Activated CD4-positive, alpha-beta T cell treated with anti-CD3 and anti-CD28 coated beads for 36 hours (primary cell): ENCODE data around the gene JAML. TPM values are rescaled to one million over a fixed set of nuclear protein-coding genes. Genes with fewer than 3 reads are reported as not detected.

Experiments
- ATAC-seq: fragments of 200-7000 bp; cut with Tn5 transposase; one replicate; pipeline ENCODE4 v1.10.0; 2021; ENCODE audit warnings: mild to moderate bottlenecking, moderate library complexity
- CTCF ChIA-PET: fragments of 350-600 bp; sonication (Branson Sonifier 250); formaldehyde crosslinking; loops from one replicate; lab custom pipeline; 2021; ENCODE audit warnings: antibody characterized with exemption; lab: Charles Lee
- POLR2A ChIA-PET: fragments of 350-600 bp; sonication (Branson Sonifier 250); formaldehyde crosslinking; loops from one replicate; lab custom pipeline; 2021; ENCODE audit warnings: antibody characterized with exemption, inconsistent platforms; lab: Charles Lee
- DNase-seq: peaks from one replicate; pipeline ENCODE4 v3.0.0-alpha.2; 2020
- H3K27ac Mint-ChIP-seq: one replicate; pipeline ENCODE4 v1.8.0; 2021; ENCODE audit warnings: mixed read lengths
- H3K27me3 Mint-ChIP-seq: one replicate; pipeline ENCODE4 v1.8.0; 2021; ENCODE audit warnings: mixed read lengths
- H3K36me3 Mint-ChIP-seq: one replicate; pipeline ENCODE4 v1.8.0; 2021; ENCODE audit warnings: low read depth, mixed read lengths
- H3K4me1 Mint-ChIP-seq: one replicate; pipeline ENCODE4 v1.8.0; 2021; ENCODE audit warnings: mixed read lengths
- H3K4me3 Mint-ChIP-seq: one replicate; pipeline ENCODE4 v1.8.0; 2021; ENCODE audit warnings: mild to moderate bottlenecking, moderate library complexity, mixed read lengths
- H3K9me3 Mint-ChIP-seq: one replicate; pipeline ENCODE4 v1.8.0; 2021; ENCODE audit warnings: low read depth, mixed read lengths
- intact Hi-C, 2 experiments: fragments of 100-400 bp; cut with DNase I in 1 of 2; cut with micrococcal nuclease in 1 of 2; formaldehyde crosslinking; loops; one replicate each; pipeline versions ENCODE4 v1.14.2 to v1.15.1; 2022 to 2024; cut with DNase I, micrococcal nuclease
- total RNA-seq, 2 experiments: library from RNA; stranded (reverse); gene quantifications; one replicate each; pipeline ENCODE4 v1.2.3, GENCODE V29; 2021

The JAML gene
- total RNA-seq, 2 experiments from 2014 or later = 168 to 193 TPM

DNA sequence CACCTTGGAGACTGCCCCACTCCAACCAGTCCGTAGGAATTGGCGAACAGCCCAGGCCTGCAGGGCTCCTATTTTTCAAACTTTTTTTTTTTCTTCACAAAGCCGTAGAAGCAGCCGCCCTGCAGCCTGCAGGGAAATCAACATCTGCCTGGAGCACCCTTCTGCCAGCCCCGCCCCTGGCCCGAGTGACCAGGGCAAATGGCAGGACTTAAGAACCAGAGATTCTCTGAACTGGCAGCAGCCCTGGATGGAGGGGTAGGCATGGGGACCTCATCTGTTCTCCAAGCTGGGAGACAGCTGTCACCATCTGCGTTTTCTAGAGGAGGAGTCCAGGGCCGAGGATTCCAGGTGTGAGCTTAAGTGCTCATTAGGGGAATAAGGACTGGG, 53.9 kb downstream of the JAML start:
- Mint-ChIP-seq H3K9me3 (no peaks in the 10 kb centered on the region), H3K36me3 (no peaks in the 10 kb centered on the region), H3K4me1 (no peaks in the 10 kb centered on the region), H3K27ac (no peak overlapping the region), H3K27me3 (peaks cover 2% of the 10 kb centered on the region), H3K4me3 (no peak overlapping the region)
- intact Hi-C loops = loop anchor here (1.0 kb wide), 2 partner anchors 26 to 364 kb away; no protein-coding TSS in a partner anchor
- ChIA-PET CTCF (interaction anchor here (0.8 to 6.6 kb wide), 34 partner anchors 8 to 400 kb away, joined by 3 to 120 read pairs (median 6); partner anchors contain the start of genes ATP5MG, CD3E, MPZL2 and SCN4B), POLR2A (no interaction called here)
- no peak for DNase-seq
- ATAC-seq = no peak

GRCh38 chr11:118170231-118170630, 54.6 kb downstream of the JAML start:
- peaks cover 2% of the 10 kb centered on the region for H3K27me3 Mint-ChIP-seq
- no peaks in the 10 kb centered on the region for H3K9me3 Mint-ChIP-seq
- ATAC-seq = no peak
- CTCF ChIA-PET = interaction anchor here (0.5 to 6.6 kb wide), 12 partner anchors 10 to 363 kb away, joined by 3 to 120 read pairs (median 9); no protein-coding TSS in a partner anchor
- DNase-seq = no peak
- no peaks in the 10 kb centered on the region for H3K4me1 Mint-ChIP-seq
- no peak overlapping the region for H3K27ac Mint-ChIP-seq
- intact Hi-C loops = no loop called here
- H3K4me3 Mint-ChIP-seq = no peak overlapping the region
- POLR2A ChIA-PET = no interaction called here
- no peaks in the 10 kb centered on the region for H3K36me3 Mint-ChIP-seq

DNA sequence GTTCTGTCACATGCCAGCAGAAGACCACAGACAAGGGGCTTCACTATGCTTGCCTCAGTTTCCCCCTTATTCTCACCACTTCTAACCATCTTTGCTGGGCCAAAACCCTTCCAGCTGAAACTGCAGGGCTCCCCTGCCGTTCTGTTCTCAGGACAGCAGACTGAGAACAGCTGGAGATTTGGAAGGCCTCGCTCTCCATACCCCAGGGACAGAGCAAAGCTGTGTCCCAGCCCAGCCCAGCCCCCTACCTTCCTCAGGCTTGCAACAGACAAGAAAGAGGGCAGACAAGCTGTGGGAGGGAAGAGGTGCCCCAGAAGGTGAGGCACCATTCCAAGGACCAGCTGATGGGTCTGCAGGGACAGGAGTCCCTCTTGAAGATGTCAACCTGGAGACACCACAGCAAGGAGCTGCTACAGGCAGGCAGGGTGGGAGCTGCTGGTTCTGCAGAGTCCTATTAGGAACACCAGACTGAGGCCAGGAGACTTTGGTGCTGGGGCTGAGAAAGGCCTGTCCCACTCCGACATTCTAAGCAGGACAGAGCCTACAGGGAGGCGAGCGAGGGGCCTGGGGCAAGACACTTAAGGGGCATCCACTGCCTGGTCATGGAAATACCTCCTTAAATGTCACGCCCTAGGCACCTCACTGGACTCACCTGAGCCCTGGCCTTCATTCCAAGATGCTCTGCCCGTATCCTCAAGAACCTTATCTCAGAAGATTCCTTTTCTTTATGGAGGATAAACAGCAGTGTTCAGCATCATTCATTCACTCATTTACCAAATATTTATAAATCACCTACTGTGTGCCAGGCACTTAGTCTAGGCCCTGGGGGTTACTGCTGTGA, 55.3 kb downstream of the JAML start:
- peaks cover 2% of the 10 kb centered on the region for H3K27me3 Mint-ChIP-seq
- no peaks in the 10 kb centered on the region for H3K4me1 Mint-ChIP-seq
- no peak for ATAC-seq
- no peak overlapping the region for H3K4me3 Mint-ChIP-seq
- DNase-seq = no peak
- no peaks in the 10 kb centered on the region for H3K36me3 Mint-ChIP-seq
- ChIA-PET POLR2A (no interaction called here), CTCF (interaction anchor here (0.6 to 6.6 kb wide), 11 partner anchors 11 to 362 kb away, joined by 3 to 120 read pairs (median 7); no protein-coding TSS in a partner anchor)
- no peaks in the 10 kb centered on the region for H3K9me3 Mint-ChIP-seq
- no peak overlapping the region for H3K27ac Mint-ChIP-seq
- intact Hi-C loops = no loop called here

DNA sequence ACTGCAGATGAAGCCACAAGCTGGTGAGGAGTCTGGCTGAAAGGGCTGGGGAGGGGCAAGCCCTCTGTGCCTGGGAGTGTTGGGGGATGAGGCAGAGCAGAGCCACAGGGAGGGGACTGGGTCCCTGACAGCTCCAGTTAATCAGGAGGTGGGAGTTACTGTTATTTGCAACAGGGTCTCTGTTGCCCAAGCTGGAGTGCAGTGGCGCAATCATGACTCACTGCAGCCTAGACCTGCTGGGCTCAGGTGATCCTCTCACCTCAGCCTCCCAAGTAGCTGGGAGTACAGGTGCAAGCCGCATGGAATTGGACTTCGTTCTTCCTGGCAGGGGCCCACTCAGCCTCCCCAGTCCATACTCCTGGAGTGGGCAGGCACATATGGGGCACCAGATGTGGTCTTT, 56.1 kb downstream of the JAML start:
- ChIA-PET POLR2A (no interaction called here), CTCF (interaction anchor here (1.4 to 6.6 kb wide), 2 partner anchors 22 to 361 kb away, joined by 4 to 120 read pairs; no protein-coding TSS in a partner anchor)
- H3K4me3 Mint-ChIP-seq = no peak overlapping the region
- intact Hi-C loops = no loop called here
- H3K27me3 Mint-ChIP-seq = peaks cover 2% of the 10 kb centered on the region
- no peaks in the 10 kb centered on the region for H3K9me3 Mint-ChIP-seq
- no peak for DNase-seq
- H3K4me1 Mint-ChIP-seq = no peaks in the 10 kb centered on the region
- H3K27ac Mint-ChIP-seq = no peak overlapping the region
- no peaks in the 10 kb centered on the region for H3K36me3 Mint-ChIP-seq
- ATAC-seq = no peak

DNA sequence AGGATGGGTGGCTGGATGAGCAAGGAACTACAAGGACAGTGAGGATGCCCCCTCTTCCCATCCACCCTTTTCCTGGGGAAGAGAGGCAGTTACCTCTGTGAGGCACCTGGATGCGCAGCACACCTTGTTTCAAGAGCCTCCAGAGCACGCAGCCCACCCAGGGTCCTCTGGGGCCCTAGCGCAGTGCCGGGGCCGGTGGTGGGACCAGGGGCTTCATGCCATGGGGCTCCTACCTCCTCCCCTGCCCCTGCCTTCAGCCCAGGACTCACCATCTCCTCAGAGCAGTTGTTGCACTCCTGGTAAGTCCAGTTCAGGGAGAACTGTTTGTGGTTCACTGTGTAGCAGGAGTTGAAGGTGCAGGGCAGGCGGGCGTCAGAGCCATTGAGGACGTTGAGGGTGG, 56.5 kb downstream of the JAML start:
- H3K4me3 Mint-ChIP-seq = no peak overlapping the region
- no peak overlapping the region for H3K27ac Mint-ChIP-seq
- H3K9me3 Mint-ChIP-seq = no peaks in the 10 kb centered on the region
- no peak for ATAC-seq
- no peak for DNase-seq
- H3K36me3 Mint-ChIP-seq = no peaks in the 10 kb centered on the region
- CTCF ChIA-PET = no interaction called here
- POLR2A ChIA-PET = no interaction called here
- peaks cover 2% of the 10 kb centered on the region for H3K27me3 Mint-ChIP-seq
- intact Hi-C loops = no loop called here
- no peaks in the 10 kb centered on the region for H3K4me1 Mint-ChIP-seq

DNA sequence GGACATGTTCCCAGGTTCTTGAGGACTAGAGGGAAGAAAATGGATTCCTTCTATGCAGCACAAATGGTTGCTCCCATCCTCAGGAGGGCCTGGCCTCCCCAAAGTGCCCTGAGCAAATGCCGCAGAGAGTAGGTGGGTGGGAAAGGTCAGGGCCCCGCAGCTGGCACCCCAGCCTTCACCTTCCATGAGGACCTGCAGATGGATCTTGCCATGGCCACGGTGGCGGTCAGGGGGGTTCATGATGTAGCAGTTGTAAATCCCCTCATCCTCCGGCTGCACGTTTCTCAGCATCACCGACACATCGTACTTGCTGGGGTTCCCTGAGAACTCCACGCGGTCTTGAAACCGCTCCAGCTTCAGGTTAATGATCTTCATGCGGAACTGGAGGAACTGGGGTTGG, 56.9 kb downstream of the JAML start:
- no peaks in the 10 kb centered on the region for H3K9me3 Mint-ChIP-seq

DNA sequence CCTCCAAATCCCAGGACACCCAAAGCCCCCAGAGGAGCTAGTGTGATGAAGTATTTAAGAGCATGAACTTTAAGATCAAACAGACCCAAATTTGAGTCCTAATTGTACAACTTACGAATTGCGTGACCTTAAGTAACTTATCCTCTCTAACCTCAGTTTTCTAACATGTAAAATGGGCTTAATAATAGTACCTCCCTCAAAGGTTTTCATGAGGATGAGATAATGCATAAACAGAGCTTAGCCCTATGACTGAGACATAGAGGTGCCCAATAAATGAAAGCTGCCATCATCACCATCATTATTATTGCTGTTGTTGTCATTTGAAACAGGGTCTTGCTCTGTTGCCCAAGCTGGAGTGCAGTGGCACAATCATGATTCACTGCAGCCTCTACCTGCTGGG, 57.6 kb downstream of the JAML start:
- H3K4me1 Mint-ChIP-seq = no peaks in the 10 kb centered on the region
- no peak overlapping the region for H3K27ac Mint-ChIP-seq
- no peak for DNase-seq
- no peak for ATAC-seq
- H3K9me3 Mint-ChIP-seq = no peaks in the 10 kb centered on the region
- POLR2A ChIA-PET = no interaction called here
- CTCF ChIA-PET = interaction anchor here (0.5 to 0.9 kb wide), 5 partner anchors 18 to 350 kb away, joined by 3 to 6 read pairs (median 4); no protein-coding TSS in a partner anchor
- H3K27me3 Mint-ChIP-seq = peaks cover 2% of the 10 kb centered on the region
- H3K4me3 Mint-ChIP-seq = no peak overlapping the region
- intact Hi-C loops = no loop called here
- H3K36me3 Mint-ChIP-seq = no peaks in the 10 kb centered on the region

More for the DNA sequence above, 56.9 kb downstream of the JAML start:
- intact Hi-C loops = no loop called here
- H3K36me3 Mint-ChIP-seq = no peaks in the 10 kb centered on the region
- H3K27me3 Mint-ChIP-seq = peaks cover 2% of the 10 kb centered on the region
- H3K27ac Mint-ChIP-seq = no peak overlapping the region
- H3K4me1 Mint-ChIP-seq = no peaks in the 10 kb centered on the region
- ChIA-PET CTCF (interaction anchor here (0.9 kb wide), 1 partner anchor 19 kb away, joined by 6 read pairs; no protein-coding TSS in a partner anchor), POLR2A (no interaction called here)
- ATAC-seq (no peak), DNase-seq (no peak)
- no peak overlapping the region for H3K4me3 Mint-ChIP-seq

- intact Hi-C loops = no loop called here
- no peak for DNase-seq
- H3K36me3 Mint-ChIP-seq = no peaks in the 10 kb centered on the region
- CTCF ChIA-PET = interaction anchor here (0.5 to 0.9 kb wide), 3 partner anchors 22 to 349 kb away, joined by 3 to 5 read pairs (median 3); no protein-coding TSS in a partner anchor
- H3K4me1 Mint-ChIP-seq = no peaks in the 10 kb centered on the region
- ATAC-seq = no peak
- POLR2A ChIA-PET = no interaction called here
- no peak overlapping the region for H3K27ac Mint-ChIP-seq
- no peak overlapping the region for H3K4me3 Mint-ChIP-seq
- peaks cover 2% of the 10 kb centered on the region for H3K27me3 Mint-ChIP-seq
- H3K9me3 Mint-ChIP-seq = no peaks in the 10 kb centered on the region
Observed at GRCh38 chr11:118166641-118167040, 58.2 kb downstream of the JAML start.

DNA sequence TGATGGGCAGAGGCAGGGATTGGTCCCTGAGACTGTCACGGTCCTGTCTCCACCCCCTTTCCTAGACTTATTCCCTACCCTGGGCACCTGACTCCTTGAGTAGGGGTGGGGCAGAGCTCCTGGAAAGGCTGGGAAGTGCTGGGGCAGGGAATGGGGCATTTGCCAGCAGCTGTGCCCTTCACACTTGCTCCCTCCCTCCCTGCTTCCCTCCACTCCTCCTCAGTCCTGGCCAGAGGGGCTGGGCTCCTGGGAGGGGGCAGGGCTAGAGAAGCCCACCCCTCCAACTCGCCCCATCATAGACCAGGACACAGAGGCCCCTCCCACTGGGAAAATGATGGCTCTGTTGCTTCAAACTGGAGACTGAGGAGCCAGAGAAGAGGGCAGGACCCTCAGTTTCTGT, 59.9 kb downstream of the JAML start:
- intact Hi-C loops = no loop called here
- CTCF ChIA-PET = interaction anchor here (1.3 kb wide), 1 partner anchor 14 kb away, joined by 3 read pairs; no protein-coding TSS in a partner anchor
- H3K4me1 Mint-ChIP-seq = no peaks in the 10 kb centered on the region
- no peaks in the 10 kb centered on the region for H3K27me3 Mint-ChIP-seq
- no peaks in the 10 kb centered on the region for H3K9me3 Mint-ChIP-seq
- no peak overlapping the region for H3K4me3 Mint-ChIP-seq
- no peaks in the 10 kb centered on the region for H3K36me3 Mint-ChIP-seq
- ATAC-seq (no peak), DNase-seq (no peak)
- H3K27ac Mint-ChIP-seq = no peak overlapping the region
- POLR2A ChIA-PET = no interaction called here

- Mint-ChIP-seq H3K4me1 (no peaks in the 10 kb centered on the region), H3K27me3 (peaks cover 7% of the 10 kb centered on the region), H3K27ac (no peak overlapping the region), H3K4me3 (no peak overlapping the region), H3K9me3 (no peaks in the 10 kb centered on the region), H3K36me3 (no peaks in the 10 kb centered on the region)
- CTCF ChIA-PET = interaction anchor here (0.7 to 1.3 kb wide), 3 partner anchors 8 to 546 kb away, joined by 3 to 5 read pairs (median 3); no protein-coding TSS in a partner anchor
- POLR2A ChIA-PET = interaction anchor here (0.6 kb wide), 1 partner anchor 174 kb away, joined by 8 read pairs; no protein-coding TSS in a partner anchor
- ATAC-seq (no peak), DNase-seq (no peak)
- intact Hi-C loops = no loop called here
Observed at GRCh38 chr11:118163494-118163893, 61.3 kb downstream of the JAML start.

GRCh38 chr11:118162846-118163245, 62.0 kb downstream of the JAML start:
- DNase-seq (no peak), ATAC-seq (peak; percentile 63)
- H3K36me3 Mint-ChIP-seq = no peaks in the 10 kb centered on the region
- ChIA-PET POLR2A (interaction anchor here (0.6 kb wide), 1 partner anchor 174 kb away, joined by 8 read pairs; no protein-coding TSS in a partner anchor), CTCF (interaction anchor here (1.0 to 1.3 kb wide), 2 partner anchors 9 to 500 kb away, joined by 3 to 5 read pairs; no protein-coding TSS in a partner anchor)
- H3K9me3 Mint-ChIP-seq = no peaks in the 10 kb centered on the region
- intact Hi-C loops = no loop called here
- H3K27me3 Mint-ChIP-seq = peaks cover 9% of the 10 kb centered on the region
- H3K4me3 Mint-ChIP-seq = no peak overlapping the region
- no peak overlapping the region for H3K27ac Mint-ChIP-seq
- no peaks in the 10 kb centered on the region for H3K4me1 Mint-ChIP-seq
